ENCODE measurements around the gene ABLIM3. TPM values are rescaled to one million over a fixed set of nuclear protein-coding genes. Genes with fewer than 3 reads are reported as not detected.

Gene ABLIM3
- total and polyA plus RNA-seq, 2 donors (not counting 3 experiments of a cell fraction or from before 2014, with no cell fraction given) = 16.7 to 42.1 TPM

DNA sequence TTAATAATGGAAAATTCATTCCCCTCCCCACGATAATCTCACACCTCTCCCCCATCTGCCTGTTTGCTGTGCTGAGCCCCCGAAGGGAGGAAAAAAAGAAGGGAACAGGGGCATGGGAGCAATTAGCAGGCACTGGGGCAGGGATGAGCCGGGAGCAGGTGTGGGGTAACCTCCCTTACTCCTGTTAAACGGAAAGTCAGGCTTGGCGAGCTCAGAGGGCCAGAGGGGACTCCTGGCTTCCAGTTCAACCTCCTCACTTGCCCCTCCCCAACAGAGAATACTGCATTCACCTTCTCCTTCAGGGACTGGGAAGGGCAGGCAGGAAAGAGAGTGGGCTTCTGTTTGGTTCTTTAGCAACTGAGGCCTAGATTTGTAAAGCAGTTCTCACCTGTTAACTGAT is 131.9 kb downstream of the ABLIM3 start:
- TF ChIP-seq, protein P1, sequence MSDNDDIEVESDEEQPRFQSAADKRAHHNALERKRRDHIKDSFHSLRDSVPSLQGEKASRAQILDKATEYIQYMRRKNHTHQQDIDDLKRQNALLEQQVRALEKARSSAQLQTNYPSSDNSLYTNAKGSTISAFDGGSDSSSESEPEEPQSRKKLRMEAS (IDR thresholded peaks at IDR 0.05; ENCODE audit: insufficient read depth, insufficient read length) = no peak
- no peak for TF ChIP-seq POLR2AphosphoS5 (IDR thresholded peaks at IDR 0.05; ENCODE audit: insufficient read depth, low read depth, low read length)
- TF ChIP-seq GATA2 (IDR thresholded peaks at IDR 0.05; ENCODE audit: insufficient read depth, insufficient read length, low read depth, low read length) = no peak
- TF ChIP-seq MYC (IDR thresholded peaks at IDR 0.05; ENCODE audit: low read depth, low read length) = no peak
- TF ChIP-seq, protein P2, sequence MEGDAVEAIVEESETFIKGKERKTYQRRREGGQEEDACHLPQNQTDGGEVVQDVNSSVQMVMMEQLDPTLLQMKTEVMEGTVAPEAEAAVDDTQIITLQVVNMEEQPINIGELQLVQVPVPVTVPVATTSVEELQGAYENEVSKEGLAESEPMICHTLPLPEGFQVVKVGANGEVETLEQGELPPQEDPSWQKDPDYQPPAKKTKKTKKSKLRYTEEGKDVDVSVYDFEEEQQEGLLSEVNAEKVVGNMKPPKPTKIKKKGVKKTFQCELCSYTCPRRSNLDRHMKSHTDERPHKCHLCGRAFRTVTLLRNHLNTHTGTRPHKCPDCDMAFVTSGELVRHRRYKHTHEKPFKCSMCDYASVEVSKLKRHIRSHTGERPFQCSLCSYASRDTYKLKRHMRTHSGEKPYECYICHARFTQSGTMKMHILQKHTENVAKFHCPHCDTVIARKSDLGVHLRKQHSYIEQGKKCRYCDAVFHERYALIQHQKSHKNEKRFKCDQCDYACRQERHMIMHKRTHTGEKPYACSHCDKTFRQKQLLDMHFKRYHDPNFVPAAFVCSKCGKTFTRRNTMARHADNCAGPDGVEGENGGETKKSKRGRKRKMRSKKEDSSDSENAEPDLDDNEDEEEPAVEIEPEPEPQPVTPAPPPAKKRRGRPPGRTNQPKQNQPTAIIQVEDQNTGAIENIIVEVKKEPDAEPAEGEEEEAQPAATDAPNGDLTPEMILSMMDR (IDR thresholded peaks at IDR 0.05; ENCODE audit: extremely low read depth in 1 of 2, insufficient read depth in 1 of 2, low read depth in 1 of 2, low read length in 2 of 2) = no peak
- Histone ChIP-seq H3K4me3 (replicated peaks in 1 of 3; ENCODE audit: insufficient read depth in 1 of 3, low read depth in 1 of 3, low read length in 3 of 3) (no peak overlapping the region), H3K9ac (replicated peaks; ENCODE audit: extremely low read depth, insufficient read depth, low read length) (no peak overlapping the region), H3K9me1 (replicated peaks; ENCODE audit: control insufficient read depth, extremely low read depth, insufficient read depth, low read length) (no peaks in the 10 kb centered on the region), H2AFZ (ENCODE audit: low read depth, low read length) (no peak overlapping the region), H3K36me3 (ENCODE audit: control insufficient read depth in 2 of 2, extremely low read depth in 1 of 2, insufficient read depth in 2 of 2, low read length in 2 of 2) (no peaks in the 10 kb centered on the region), H3K4me1 (ENCODE audit: control insufficient read depth, extremely low read depth, insufficient read depth, low read length) (peaks cover 11% of the 10 kb centered on the region), H4K20me1 (replicated peaks; ENCODE audit: control insufficient read depth, extremely low read depth, insufficient read depth, low read length) (no peaks in the 10 kb centered on the region), H3K27ac (ENCODE audit: insufficient read depth, low read depth, low read length) (no peak overlapping the region), H3K79me2 (ENCODE audit: control insufficient read depth, insufficient read depth, low read length) (no peaks in the 10 kb centered on the region), H3K27me3 (ENCODE audit: control insufficient read depth in 2 of 2, insufficient read depth in 2 of 2, low read length in 2 of 2) (no peaks in the 10 kb centered on the region), H3K4me2 (ENCODE audit: insufficient read depth, low read length) (peak overlapping the region; percentile 18), H3K9me3 (replicated peaks; ENCODE audit: control insufficient read depth, insufficient read depth, low read length) (peaks cover 2% of the 10 kb centered on the region)
- ChIA-PET POLR2A (no interaction called here), CTCF (interaction anchor here (1.8 kb wide), 2 partner anchors 94 to 98 kb away, joined by 9 to 11 read pairs; no protein-coding TSS in a partner anchor)
- intact Hi-C loops (cut with micrococcal nuclease) (loop anchor here (2.0 kb wide), 2 partner anchors 44 to 158 kb away; no protein-coding TSS in a partner anchor), dilution Hi-C loops (cut with MboI; ENCODE audit: extremely low pct_ligation_motif_present, low sequenced_read_pairs) (no loop called here)
- no TSS peak for BruUV-seq (replicated peaks)
- FAIRE-seq (no peak), DNase-seq (ENCODE audit: low read depth, low spot score) (no peak)

DNA sequence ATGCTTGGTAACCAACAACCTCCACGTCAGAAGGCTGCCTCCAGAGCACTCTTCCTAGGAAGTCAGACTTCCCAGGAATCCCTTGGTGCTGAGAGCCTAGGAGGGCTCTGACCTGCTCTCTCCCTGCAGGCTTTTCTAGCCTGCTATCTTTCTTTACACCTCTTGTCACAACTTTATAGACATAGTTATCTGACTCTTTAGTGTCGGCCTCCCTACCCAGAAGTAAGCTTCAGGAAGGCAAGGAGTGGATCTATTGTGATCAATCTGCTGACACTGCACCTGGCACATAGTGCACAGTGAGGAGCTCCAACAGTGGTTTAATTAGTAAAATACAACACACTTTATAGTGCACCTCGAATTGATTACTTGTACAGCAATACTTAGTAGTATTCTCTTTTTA is 132.7 kb downstream of the ABLIM3 start:
- no peaks in the 10 kb centered on the region for H3K9me1 ChIP-seq (replicated peaks; ENCODE audit: control insufficient read depth, extremely low read depth, insufficient read depth, low read length)
- no TSS peak for BruUV-seq (replicated peaks)
- no peaks in the 10 kb centered on the region for H3K9me3 ChIP-seq (replicated peaks; ENCODE audit: control insufficient read depth, insufficient read depth, low read length)
- dilution Hi-C loops (cut with MboI; ENCODE audit: extremely low pct_ligation_motif_present, low sequenced_read_pairs) = no loop called here
- H3K27me3 ChIP-seq (ENCODE audit: control insufficient read depth in 2 of 2, insufficient read depth in 2 of 2, low read length in 2 of 2) = no peaks in the 10 kb centered on the region
- no peaks in the 10 kb centered on the region for H3K79me2 ChIP-seq (ENCODE audit: control insufficient read depth, insufficient read depth, low read length)
- CTCF ChIA-PET = no interaction called here
- no peaks in the 10 kb centered on the region for H4K20me1 ChIP-seq (replicated peaks; ENCODE audit: control insufficient read depth, extremely low read depth, insufficient read depth, low read length)
- no peaks in the 10 kb centered on the region for H3K36me3 ChIP-seq (ENCODE audit: control insufficient read depth in 2 of 2, extremely low read depth in 1 of 2, insufficient read depth in 2 of 2, low read length in 2 of 2)
- H3K4me2 ChIP-seq (ENCODE audit: insufficient read depth, low read length) = no peak overlapping the region
- FAIRE-seq (no peak), DNase-seq (ENCODE audit: low read depth, low spot score) (no peak)
- peaks cover 11% of the 10 kb centered on the region for H3K4me1 ChIP-seq (ENCODE audit: control insufficient read depth, extremely low read depth, insufficient read depth, low read length)
- H2AFZ ChIP-seq (ENCODE audit: low read depth, low read length) = no peak overlapping the region
- intact Hi-C loops (cut with micrococcal nuclease) = loop anchor here (2.0 kb wide), 2 partner anchors 45 to 157 kb away; no protein-coding TSS in a partner anchor
- POLR2A ChIA-PET = no interaction called here
- H3K27ac ChIP-seq (ENCODE audit: insufficient read depth, low read depth, low read length) = no peak overlapping the region
- no peak overlapping the region for H3K4me3 ChIP-seq (replicated peaks in 1 of 3; ENCODE audit: insufficient read depth in 1 of 3, low read depth in 1 of 3, low read length in 3 of 3)
- H3K9ac ChIP-seq (replicated peaks; ENCODE audit: extremely low read depth, insufficient read depth, low read length) = no peak overlapping the region
- no peak for TF ChIP-seq FOS (IDR thresholded peaks at IDR 0.05; ENCODE audit: borderline replicate concordance, insufficient read depth, low read length)
- TF ChIP-seq EZH2 (IDR thresholded peaks at IDR 0.05; ENCODE audit: borderline replicate concordance, low read depth, low read length, severe bottlenecking) = no peak
- TF ChIP-seq POLR2A (IDR thresholded peaks at IDR 0.05; ENCODE audit: low read depth, low read length) = no peak
- TF ChIP-seq, protein P2 (IDR thresholded peaks at IDR 0.05; ENCODE audit: extremely low read depth in 1 of 2, insufficient read depth in 1 of 2, low read depth in 1 of 2, low read length in 2 of 2) = no peak
- TF ChIP-seq MYC (IDR thresholded peaks at IDR 0.05; ENCODE audit: low read depth, low read length) = no peak
- TF ChIP-seq GATA2 (IDR thresholded peaks at IDR 0.05; ENCODE audit: insufficient read depth, insufficient read length, low read depth, low read length) = no peak
- TF ChIP-seq, protein P1 (IDR thresholded peaks at IDR 0.05; ENCODE audit: insufficient read depth, insufficient read length) = no peak
- TF ChIP-seq JUN (IDR thresholded peaks at IDR 0.05; ENCODE audit: borderline replicate concordance, insufficient read depth, insufficient read length, low read depth) = no peak
- TF ChIP-seq POLR2AphosphoS5 (IDR thresholded peaks at IDR 0.05; ENCODE audit: insufficient read depth, low read depth, low read length) = no peak
